ENCODE measurements around the gene ABTB1.
A peak's percentile ranks its signal among the peaks of the same experiment; 100 is the strongest.
"Not testable (repeated sequence)": the region's sequence is repeated elsewhere in the genome, so short reads cannot be mapped to it uniquely, and the experiment has no call there.

Gene ABTB1

GRCh38 chr3:127651516-127652172 lies 21.1 kb upstream of the ABTB1 start:
- Histone ChIP-seq H2AFZ (ENCODE audit: insufficient read depth, low read length, poor library complexity) (no peak overlapping the region), H3K9ac (ENCODE audit: low read length) (no peak overlapping the region), H3K79me2 (ENCODE audit: control insufficient read depth, insufficient read depth, low read length, poor library complexity) (no peaks in the 10 kb centered on the region), H3K4me1 (ENCODE audit: control insufficient read depth in 1 of 2, insufficient read depth in 2 of 2, low read length in 2 of 2) (peaks cover 0 to 4% of the 10 kb centered on the region in 2 experiments), H2BK12ac (ENCODE audit: low read length) (no peak overlapping the region), H3K14ac (ENCODE audit: low read length) (no peak overlapping the region), H3K23ac (ENCODE audit: low read length) (peak overlapping the region; percentile 37), H2BK5ac (ENCODE audit: low read depth, low read length, poor library complexity) (no peak overlapping the region), H4K91ac (ENCODE audit: low read depth, low read length) (no peak overlapping the region), H3K27me3 (ENCODE audit: insufficient read depth, low read length) (no peaks in the 10 kb centered on the region), H3K4me3 (ENCODE audit: low read depth, low read length) (peak overlapping the region; percentile 42), H3K4me2 (ENCODE audit: low read length) (no peak overlapping the region), H3K79me1 (ENCODE audit: low read length) (no peaks in the 10 kb centered on the region), H3K27ac (ENCODE audit: low read depth, low read length) (no peak overlapping the region), H3K18ac (ENCODE audit: low read length) (no peak overlapping the region), H3K4ac (ENCODE audit: low read depth, low read length) (no peak overlapping the region), H2AK5ac (ENCODE audit: low read length) (no peak overlapping the region), H3K9me3 (ENCODE audit: insufficient read depth, low read depth, low read length) (no peaks in the 10 kb centered on the region), H2BK120ac (ENCODE audit: insufficient read depth, low read length, poor library complexity) (no peak overlapping the region), H4K12ac (ENCODE audit: low read depth, low read length) (no peak overlapping the region), H3K36me3 (ENCODE audit: control insufficient read depth in 1 of 2, insufficient read depth in 2 of 2, low read length in 2 of 2) (no peaks in the 10 kb centered on the region), H4K8ac (ENCODE audit: low read depth, low read length) (no peak overlapping the region)
- no CpG with 5 or more reads among the region's 8 CpGs for WGBS (ENCODE audit: extremely low coverage, insufficient coverage, insufficient read length)
- DNase-seq = no peak

DNA sequence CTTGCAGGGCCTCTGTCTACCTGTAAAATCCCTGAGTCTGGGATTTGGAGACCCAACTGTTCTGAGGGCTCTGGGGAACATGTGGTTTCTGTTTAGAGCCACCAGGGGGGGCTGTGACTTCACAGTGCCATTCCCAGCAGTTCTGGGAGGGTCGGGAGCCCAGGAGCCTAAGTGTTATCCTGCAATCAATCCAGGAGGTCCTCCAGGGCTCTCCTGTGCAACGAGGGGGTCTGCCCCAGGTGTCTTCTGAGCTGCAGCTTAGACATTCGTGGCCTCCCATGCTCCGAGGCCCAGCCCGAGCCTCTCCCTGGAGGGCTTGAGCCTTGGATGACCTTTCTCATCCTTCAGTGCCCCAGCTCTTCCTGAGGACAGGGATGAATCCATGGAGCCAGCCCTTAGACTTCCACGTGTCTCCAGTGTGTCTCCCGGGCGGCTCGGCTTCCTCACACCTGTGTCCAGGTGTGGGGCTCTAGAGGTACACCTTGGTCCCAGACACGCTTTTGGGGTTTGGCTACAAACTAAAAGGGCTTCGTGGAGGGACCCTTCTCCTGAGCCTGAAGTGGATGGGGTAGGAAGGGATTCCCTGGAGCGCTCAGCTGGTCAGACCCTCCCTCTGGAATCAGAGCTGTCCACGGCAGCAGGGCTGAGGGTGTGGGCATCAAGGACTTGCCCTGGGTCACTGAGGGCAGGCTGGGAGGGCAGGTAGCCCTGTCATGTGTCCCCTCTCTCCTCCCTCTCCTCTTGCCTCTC lies 20.3 kb upstream of the ABTB1 start:
- Histone ChIP-seq H2AFZ (ENCODE audit: insufficient read depth, low read length, poor library complexity) (no peak overlapping the region), H3K9me3 (ENCODE audit: insufficient read depth, low read depth, low read length) (no peaks in the 10 kb centered on the region), H2BK5ac (ENCODE audit: low read depth, low read length, poor library complexity) (no peak overlapping the region), H3K23ac (ENCODE audit: low read length) (no peak overlapping the region), H4K91ac (ENCODE audit: low read depth, low read length) (no peak overlapping the region), H2BK12ac (ENCODE audit: low read length) (no peak overlapping the region), H3K4me2 (ENCODE audit: low read length) (no peak overlapping the region), H3K27me3 (ENCODE audit: insufficient read depth, low read length) (no peaks in the 10 kb centered on the region), H3K4ac (ENCODE audit: low read depth, low read length) (no peak overlapping the region), H3K79me1 (ENCODE audit: low read length) (no peaks in the 10 kb centered on the region), H4K8ac (ENCODE audit: low read depth, low read length) (no peak overlapping the region), H3K18ac (ENCODE audit: low read length) (no peak overlapping the region), H3K79me2 (ENCODE audit: control insufficient read depth, insufficient read depth, low read length, poor library complexity) (no peaks in the 10 kb centered on the region), H3K14ac (ENCODE audit: low read length) (no peak overlapping the region), H3K9ac (ENCODE audit: low read length) (no peak overlapping the region), H3K27ac (ENCODE audit: low read depth, low read length) (no peak overlapping the region), H2BK120ac (ENCODE audit: insufficient read depth, low read length, poor library complexity) (no peak overlapping the region), H3K36me3 (ENCODE audit: control insufficient read depth in 1 of 2, insufficient read depth in 2 of 2, low read length in 2 of 2) (no peaks in the 10 kb centered on the region), H3K4me1 (ENCODE audit: control insufficient read depth in 1 of 2, insufficient read depth in 2 of 2, low read length in 2 of 2) (peaks cover 0 to 4% of the 10 kb centered on the region in 2 experiments), H3K4me3 (ENCODE audit: low read depth, low read length) (no peak overlapping the region), H4K12ac (ENCODE audit: low read depth, low read length) (no peak overlapping the region), H2AK5ac (ENCODE audit: low read length) (no peak overlapping the region)
- no CpG with 5 or more reads among the region's 13 CpGs for WGBS (ENCODE audit: extremely low coverage, insufficient coverage, insufficient read length)
- DNase-seq = peak; percentile 31 to 75

DNA sequence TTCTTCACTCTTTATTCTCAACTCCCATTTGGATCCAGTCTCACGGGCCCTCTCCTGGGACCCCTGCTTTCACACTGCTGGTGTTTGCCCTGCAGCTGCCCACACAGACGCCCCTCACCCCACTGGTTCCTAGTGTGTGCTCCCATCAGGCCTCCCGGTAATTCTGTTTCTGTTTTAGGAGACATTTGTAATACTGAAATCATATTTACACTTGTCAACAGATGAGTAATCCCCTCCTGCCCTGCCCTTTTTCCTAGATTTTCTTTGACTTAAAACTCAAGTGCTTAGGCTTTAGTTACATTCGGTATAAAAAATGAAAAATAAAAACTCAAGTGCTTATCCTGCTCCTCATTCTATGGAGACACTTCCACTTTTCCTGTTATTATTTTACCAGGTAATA lies 18.4 kb upstream of the ABTB1 start:
- Histone ChIP-seq H4K12ac (ENCODE audit: low read depth, low read length) (no peak overlapping the region), H3K23ac (ENCODE audit: low read length) (no peak overlapping the region), H3K9ac (ENCODE audit: low read length) (no peak overlapping the region), H3K79me2 (ENCODE audit: control insufficient read depth, insufficient read depth, low read length, poor library complexity) (no peaks in the 10 kb centered on the region), H3K9me3 (ENCODE audit: insufficient read depth, low read depth, low read length) (no peaks in the 10 kb centered on the region), H2BK12ac (ENCODE audit: low read length) (no peak overlapping the region), H3K27ac (ENCODE audit: low read depth, low read length) (no peak overlapping the region), H3K4me1 (ENCODE audit: control insufficient read depth in 1 of 2, insufficient read depth in 2 of 2, low read length in 2 of 2) (peaks cover 0 to 4% of the 10 kb centered on the region in 2 experiments), H3K79me1 (ENCODE audit: low read length) (no peaks in the 10 kb centered on the region), H3K36me3 (ENCODE audit: control insufficient read depth in 1 of 2, insufficient read depth in 2 of 2, low read length in 2 of 2) (no peaks in the 10 kb centered on the region), H3K4ac (ENCODE audit: low read depth, low read length) (no peak overlapping the region), H3K4me3 (ENCODE audit: low read depth, low read length) (no peak overlapping the region), H2BK5ac (ENCODE audit: low read depth, low read length, poor library complexity) (no peak overlapping the region), H3K18ac (ENCODE audit: low read length) (no peak overlapping the region), H3K27me3 (ENCODE audit: insufficient read depth, low read length) (no peaks in the 10 kb centered on the region), H4K91ac (ENCODE audit: low read depth, low read length) (no peak overlapping the region), H2AFZ (ENCODE audit: insufficient read depth, low read length, poor library complexity) (no peak overlapping the region), H3K14ac (ENCODE audit: low read length) (no peak overlapping the region), H2AK5ac (ENCODE audit: low read length) (no peak overlapping the region), H4K8ac (ENCODE audit: low read depth, low read length) (no peak overlapping the region), H3K4me2 (ENCODE audit: low read length) (no peak overlapping the region), H2BK120ac (ENCODE audit: insufficient read depth, low read length, poor library complexity) (no peak overlapping the region)
- no peak for DNase-seq
- WGBS (ENCODE audit: extremely low coverage, insufficient coverage, insufficient read length) = no CpG with 5 or more reads among the region's 4 CpGs

DNA sequence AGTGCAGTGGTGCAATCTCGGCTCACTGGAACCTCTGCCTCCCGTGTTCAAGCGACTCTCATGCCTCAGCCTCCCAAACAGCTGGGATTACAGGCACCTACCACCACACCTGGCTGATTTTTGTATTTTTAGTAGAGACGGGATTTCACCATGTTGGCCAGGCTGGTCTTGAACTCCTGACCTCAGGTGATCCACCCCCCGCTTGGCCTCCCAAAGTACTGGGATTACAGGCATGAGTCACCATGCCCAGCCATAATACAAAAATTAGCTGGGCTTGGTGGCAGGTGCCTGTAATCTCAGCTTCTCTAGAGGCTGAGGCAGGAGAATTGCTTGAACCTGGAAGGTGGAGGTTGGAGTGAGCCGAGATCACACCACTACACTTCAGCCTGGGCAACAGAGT lies 17.8 kb upstream of the ABTB1 start:
- not testable (repeated sequence) for H2AK5ac ChIP-seq (ENCODE audit: low read length); H3K9me3 ChIP-seq (ENCODE audit: insufficient read depth, low read depth, low read length); H3K27me3 ChIP-seq (ENCODE audit: insufficient read depth, low read length); H4K91ac ChIP-seq (ENCODE audit: low read depth, low read length); H4K8ac ChIP-seq (ENCODE audit: low read depth, low read length); H3K4me1 ChIP-seq (ENCODE audit: control insufficient read depth in 1 of 2, insufficient read depth in 2 of 2, low read length in 2 of 2); H3K18ac ChIP-seq (ENCODE audit: low read length); H3K14ac ChIP-seq (ENCODE audit: low read length); H3K27ac ChIP-seq (ENCODE audit: low read depth, low read length); H3K9ac ChIP-seq (ENCODE audit: low read length); H3K79me2 ChIP-seq (ENCODE audit: control insufficient read depth, insufficient read depth, low read length, poor library complexity); H3K79me1 ChIP-seq (ENCODE audit: low read length); H3K4ac ChIP-seq (ENCODE audit: low read depth, low read length); H2BK5ac ChIP-seq (ENCODE audit: low read depth, low read length, poor library complexity); H3K23ac ChIP-seq (ENCODE audit: low read length); H2AFZ ChIP-seq (ENCODE audit: insufficient read depth, low read length, poor library complexity); H3K4me2 ChIP-seq (ENCODE audit: low read length); H2BK12ac ChIP-seq (ENCODE audit: low read length); DNase-seq; H3K36me3 ChIP-seq (ENCODE audit: control insufficient read depth in 1 of 2, insufficient read depth in 2 of 2, low read length in 2 of 2); H3K4me3 ChIP-seq (ENCODE audit: low read depth, low read length); H4K12ac ChIP-seq (ENCODE audit: low read depth, low read length); H2BK120ac ChIP-seq (ENCODE audit: insufficient read depth, low read length, poor library complexity)
- no CpG with 5 or more reads among the region's 6 CpGs for WGBS (ENCODE audit: extremely low coverage, insufficient coverage, insufficient read length)

All from trophoblast cell (in vitro differentiated cells and primary cell).